Heart left ventricle (tissue), 13 donors: ENCODE data around the gene TMIGD3.

Experiments used
- CTCF ChIP-seq, 12 donors: fragments of 200-600 bp; sonication (generic) in 4 of 12; IDR thresholded peaks; one replicate each; pipeline versions ENCODE4 v1.5.0 to v1.8.0; 2018 to 2022; ENCODE audit warnings: antibody characterized with exemption in 12 of 12, mild to moderate bottlenecking in 5 of 12
- POLR2A ChIP-seq, 2 donors: fragments of 450-650 bp; IDR thresholded peaks; one replicate each; pipeline ENCODE4 v1.6.1; 2017; ENCODE audit warnings: antibody characterized with exemption in 2 of 2, mild to moderate bottlenecking in 2 of 2, moderate library complexity in 2 of 2
- donor health status: ischemic (EF 13 %, LVEDD 7.1; RV severe dilation, severe dysfunction).
- donor health status: DM: no; HTN: yes; CAD: no.
- donor health status: DM: no; HTN: no; CAD: no.
- donor health status: ischemic (EF 25% LVEDD 6.9; RV normal size, moderate dysfunction).
- donor health status: ischemic (EF 25% LVEDD 5.7; RV mildly dilated, moderate dysfunction).
- donor health status: ischemic (EF 35%, LVEDD 5.7; RV mildly dilated, moderate dysfunction).
- donor health status: nonischemic (EF 11% LVEDD 7.7; RV severe dilation, severe dysfunction).
- donor health status: DM: yes; HTN: yes; CAD: no.
- donor health status: PGD.
- donor health status: ischemic (EF 29% LVEDD 5.4; RV normal size, mild dysfunction).
- donor health status: nonischemic (EF 23%, LVEDD 6.1; RV moderate dilation, normal function).

GRCh38 chr1:111454859-111455641, 48.4 kb downstream of the TMIGD3 start:
- TF ChIP-seq POLR2A (IDR thresholded peaks at IDR 0.05) (no peak), CTCF (IDR thresholded peaks at IDR 0.05) (no peak)
